Activated CD4-positive, alpha-beta memory T cell treated with anti-CD3 and anti-CD28 coated beads for 36 hours (primary cell): Measurements from ENCODE around the gene ASCL2. TPM values are rescaled to one million over a fixed set of nuclear protein-coding genes. Genes with fewer than 3 reads are reported as not detected.

Experiments
- CTCF ChIA-PET: fragments of 350-600 bp; sonication (Branson Sonifier 250); formaldehyde crosslinking; loops from one replicate; lab custom pipeline; 2021; ENCODE audit warnings: antibody characterized with exemption, inconsistent platforms; lab: Charles Lee
- POLR2A ChIA-PET: fragments of 350-600 bp; sonication (Branson Sonifier 250); formaldehyde crosslinking; loops from one replicate; lab custom pipeline; 2021; ENCODE audit warnings: antibody characterized with exemption; lab: Charles Lee
- DNase-seq: peaks from one replicate; pipeline ENCODE4 v3.0.0-alpha.2; 2020
- H3K27ac Mint-ChIP-seq: one replicate; pipeline ENCODE4 v1.8.0; 2021; ENCODE audit warnings: mixed read lengths
- H3K27me3 Mint-ChIP-seq: one replicate; pipeline ENCODE4 v1.8.0; 2021; ENCODE audit warnings: mixed read lengths
- H3K36me3 Mint-ChIP-seq: one replicate; pipeline ENCODE4 v1.8.0; 2021; ENCODE audit warnings: mixed read lengths
- H3K4me1 Mint-ChIP-seq: one replicate; pipeline ENCODE4 v1.8.0; 2021; ENCODE audit warnings: low read depth, mixed read lengths
- H3K4me3 Mint-ChIP-seq: one replicate; pipeline ENCODE4 v1.8.0; 2021; ENCODE audit warnings: mild to moderate bottlenecking, mixed read lengths
- H3K9me3 Mint-ChIP-seq: one replicate; pipeline ENCODE4 v1.8.0; 2021; ENCODE audit warnings: mixed read lengths
- intact Hi-C: fragments of 100-400 bp; cut with micrococcal nuclease; formaldehyde crosslinking; loops from one replicate; pipeline ENCODE4 v1.15.1; 2023
- total RNA-seq, 2 experiments: library from RNA; stranded (reverse); gene quantifications; one replicate each; pipeline ENCODE4 v1.2.3, GENCODE V29; 2021

ASCL2 gene
- total RNA-seq, 2 experiments from 2014 or later = 1.5 to 2.0 TPM

GRCh38 chr11:2313051-2313951 is 42.9 kb upstream of the ASCL2 start:
- ChIA-PET CTCF (interaction anchor here (0.6 to 0.9 kb wide), 3 partner anchors 8 to 205 kb away, joined by 3 read pairs; no protein-coding TSS in a partner anchor), POLR2A (no interaction called here)
- no peak overlapping the region for H3K27ac Mint-ChIP-seq
- H3K36me3 Mint-ChIP-seq = no peaks in the 10 kb centered on the region
- H3K27me3 Mint-ChIP-seq = no peaks in the 10 kb centered on the region
- H3K4me1 Mint-ChIP-seq = no peaks in the 10 kb centered on the region
- H3K4me3 Mint-ChIP-seq = no peak overlapping the region
- intact Hi-C loops = no loop called here
- no peaks in the 10 kb centered on the region for H3K9me3 Mint-ChIP-seq
- DNase-seq = no peak

GRCh38 chr11:2312232-2313042 is 42.0 kb upstream of the ASCL2 start:
- CTCF ChIA-PET = interaction anchor here (1.6 to 2.0 kb wide), 2 partner anchors 10 to 108 kb away, joined by 4 to 15 read pairs; partner anchors contain the start of gene TSPAN32
- H3K27me3 Mint-ChIP-seq = no peaks in the 10 kb centered on the region
- no peaks in the 10 kb centered on the region for H3K36me3 Mint-ChIP-seq
- no peak for DNase-seq
- no peak overlapping the region for H3K4me3 Mint-ChIP-seq
- POLR2A ChIA-PET = no interaction called here
- H3K27ac Mint-ChIP-seq = no peak overlapping the region
- H3K4me1 Mint-ChIP-seq = no peaks in the 10 kb centered on the region
- intact Hi-C loops = no loop called here
- no peaks in the 10 kb centered on the region for H3K9me3 Mint-ChIP-seq

- Mint-ChIP-seq H3K4me3 (no peak overlapping the region), H3K36me3 (no peaks in the 10 kb centered on the region)
- POLR2A ChIA-PET = no interaction called here
Measured at GRCh38 chr11:2311353-2312133, 41.2 kb upstream of the ASCL2 start.

GRCh38 chr11:2310786-2311352 is 40.5 kb upstream of the ASCL2 start:
- no peak overlapping the region for H3K4me3 Mint-ChIP-seq
- intact Hi-C loops = no loop called here
- H3K36me3 Mint-ChIP-seq = no peaks in the 10 kb centered on the region
- no peaks in the 10 kb centered on the region for H3K27me3 Mint-ChIP-seq
- peaks cover 7% of the 10 kb centered on the region for H3K4me1 Mint-ChIP-seq
- DNase-seq = no peak
- CTCF ChIA-PET = interaction anchor here (1.6 to 2.0 kb wide), 2 partner anchors 9 to 109 kb away, joined by 4 to 15 read pairs; partner anchors contain the start of gene TSPAN32
- POLR2A ChIA-PET = no interaction called here
- H3K27ac Mint-ChIP-seq = no peak overlapping the region
- H3K9me3 Mint-ChIP-seq = no peaks in the 10 kb centered on the region

More at GRCh38 chr11:2311353-2312133, 41.2 kb upstream of the ASCL2 start:
- CTCF ChIA-PET = interaction anchor here (1.6 to 2.0 kb wide), 2 partner anchors 9 to 108 kb away, joined by 4 to 15 read pairs; partner anchors contain the start of gene TSPAN32
- Mint-ChIP-seq H3K9me3 (no peaks in the 10 kb centered on the region), H3K27ac (no peak overlapping the region), H3K4me1 (peaks cover under 1% of the 10 kb centered on the region), H3K27me3 (no peaks in the 10 kb centered on the region)
- intact Hi-C loops = no loop called here
- DNase-seq = no peak

GRCh38 chr11:2310073-2310785 is 39.8 kb upstream of the ASCL2 start:
- H3K4me1 Mint-ChIP-seq = peaks cover 13% of the 10 kb centered on the region
- intact Hi-C loops = no loop called here
- ChIA-PET POLR2A (no interaction called here), CTCF (interaction anchor here (0.9 to 2.2 kb wide), 4 partner anchors 8 to 112 kb away, joined by 3 to 15 read pairs (median 4); partner anchors contain the start of gene TSPAN32)
- DNase-seq = no peak
- no peak overlapping the region for H3K4me3 Mint-ChIP-seq
- no peaks in the 10 kb centered on the region for H3K36me3 Mint-ChIP-seq
- H3K27ac Mint-ChIP-seq = no peak overlapping the region
- H3K27me3 Mint-ChIP-seq = no peaks in the 10 kb centered on the region
- H3K9me3 Mint-ChIP-seq = no peaks in the 10 kb centered on the region

GRCh38 chr11:2309251-2310072 is 39.1 kb upstream of the ASCL2 start:
- Mint-ChIP-seq H3K27me3 (no peaks in the 10 kb centered on the region), H3K4me1 (peaks cover 16% of the 10 kb centered on the region), H3K27ac (no peak overlapping the region), H3K9me3 (no peaks in the 10 kb centered on the region), H3K4me3 (no peak overlapping the region), H3K36me3 (no peaks in the 10 kb centered on the region)
- DNase-seq = no peak
- ChIA-PET POLR2A (no interaction called here), CTCF (interaction anchor here (0.9 to 2.2 kb wide), 3 partner anchors 108 to 112 kb away, joined by 3 to 15 read pairs (median 4); no protein-coding TSS in a partner anchor)
- intact Hi-C loops = loop anchor here (5.0 to 10.0 kb wide), 2 partner anchors 223 to 575 kb away; partner anchors contain the start of gene CDKN1C

GRCh38 chr11:2308713-2309112 is 38.3 kb upstream of the ASCL2 start:
- intact Hi-C loops = loop anchor here (5.0 to 10.0 kb wide), 2 partner anchors 224 to 576 kb away; partner anchors contain the start of gene CDKN1C
- DNase-seq = no peak
- Mint-ChIP-seq H3K4me1 (peaks cover 22% of the 10 kb centered on the region), H3K36me3 (no peaks in the 10 kb centered on the region), H3K27me3 (no peaks in the 10 kb centered on the region), H3K27ac (no peak overlapping the region), H3K4me3 (no peak overlapping the region), H3K9me3 (no peaks in the 10 kb centered on the region)
- ChIA-PET POLR2A (no interaction called here), CTCF (interaction anchor here (2.2 kb wide), 1 partner anchor 112 kb away, joined by 15 read pairs; no protein-coding TSS in a partner anchor)

GRCh38 chr11:2307501-2308331 is 37.3 kb upstream of the ASCL2 start:
- no peaks in the 10 kb centered on the region for H3K36me3 Mint-ChIP-seq
- no peak overlapping the region for H3K27ac Mint-ChIP-seq
- ChIA-PET POLR2A (no interaction called here), CTCF (interaction anchor here (1.0 to 7.1 kb wide), 4 partner anchors 93 to 121 kb away, joined by 3 to 340 read pairs (median 32); partner anchors contain the start of gene TSSC4)
- peaks cover 31% of the 10 kb centered on the region for H3K4me1 Mint-ChIP-seq
- intact Hi-C loops = loop anchor here (5.0 to 10.0 kb wide), 2 partner anchors 225 to 577 kb away; partner anchors contain the start of gene CDKN1C
- H3K9me3 Mint-ChIP-seq = no peaks in the 10 kb centered on the region
- H3K4me3 Mint-ChIP-seq = no peak overlapping the region
- H3K27me3 Mint-ChIP-seq = no peaks in the 10 kb centered on the region
- no peak for DNase-seq

- Mint-ChIP-seq H3K27me3 (no peaks in the 10 kb centered on the region), H3K9me3 (no peaks in the 10 kb centered on the region), H3K4me3 (no peak overlapping the region), H3K4me1 (peaks cover 34% of the 10 kb centered on the region), H3K27ac (no peak overlapping the region), H3K36me3 (no peaks in the 10 kb centered on the region)
- DNase-seq = no peak
- CTCF ChIA-PET = interaction anchor here (1.0 to 7.1 kb wide), 8 partner anchors 70 to 225 kb away, joined by 3 to 340 read pairs (median 24); partner anchors contain the start of genes CD81 and TSSC4
- intact Hi-C loops = loop anchor here (5.0 to 10.0 kb wide), 2 partner anchors 225 to 578 kb away; partner anchors contain the start of gene CDKN1C
- POLR2A ChIA-PET = interaction anchor here (1.9 kb wide), 1 partner anchor 70 kb away, joined by 6 read pairs; the partner anchor contains the start of gene CD81
Measured at GRCh38 chr11:2306877-2307500, 36.6 kb upstream of the ASCL2 start.
